ENCODE measurements around the gene ZNF582. TPM values are rescaled to one million over a fixed set of nuclear protein-coding genes. Genes with fewer than 3 reads are reported as not detected.

ZNF582 gene
- total RNA-seq, 2 donors from 2014 or later = 2.1 to 2.6 TPM

- H3K27ac ChIP-seq = no peak overlapping the region
- DNase-seq (ENCODE audit: low spot score) (no peak), ATAC-seq (ENCODE audit: insufficient number of reproducible peaks, low FRiP score, low read depth) (no peak)
- no peaks in the 10 kb centered on the region for H3K36me3 ChIP-seq
- peaks cover 31% of the 10 kb centered on the region for H3K9me3 ChIP-seq
- H3K4me3 ChIP-seq = no peak overlapping the region
- H3K4me1 ChIP-seq (ENCODE audit: control insufficient read depth in 1 of 2, low read depth in 2 of 2) = no peaks in the 10 kb centered on the region
- TF ChIP-seq CTCF (IDR thresholded peaks at IDR 0.05) = no peak
- H3K27me3 ChIP-seq (replicated peaks; ENCODE audit: insufficient read depth) = no peaks in the 10 kb centered on the region
Measured at GRCh38 chr19:56333506-56333905, 59.8 kb downstream of the ZNF582 start.

Other genes starting within 250 kb of the ZNF582 start
- gene GALP, start 217.5 kb downstream of the ZNF582 start, total RNA-seq = not detected
- gene ZSCAN5B, start 195.8 kb downstream of the ZNF582 start, total RNA-seq = not detected
- not detected for gene ZSCAN5C, start 191.3 kb downstream of the ZNF582 start, total RNA-seq
- not detected for gene EDDM13, start 120.8 kb downstream of the ZNF582 start, total RNA-seq
- gene ZSCAN5A, start 78.7 kb downstream of the ZNF582 start, total RNA-seq = 10 to 100 TPM in 1 of 2 donors, 1 to 10 TPM in 1; 7.3 to 11.9 TPM
- gene ZNF583, start 10.8 kb upstream of the ZNF582 start, total RNA-seq = 10 to 100 TPM in 1 of 2 donors, 1 to 10 TPM in 1; 4.2 to 20.9 TPM
- gene ZNF667, start 83.8 kb upstream of the ZNF582 start, total RNA-seq = 1 to 10 TPM; 4.6 to 7.8 TPM
- gene ZNF471, start 114.3 kb upstream of the ZNF582 start, total RNA-seq = 1 to 10 TPM; 3.9 to 6.2 TPM
- 10 to 100 TPM; 10.4 to 15.8 TPM for gene ZFP28, start 145.4 kb upstream of the ZNF582 start, total RNA-seq
- gene ZNF470, start 173.9 kb upstream of the ZNF582 start, total RNA-seq = 1 to 10 TPM; 4.1 to 5.7 TPM
- 10 to 100 TPM; 11.6 to 16.2 TPM for gene ZNF71, start 201.8 kb upstream of the ZNF582 start, total RNA-seq
- 1 to 10 TPM in 1 of 2 donors, not detected in 1; 4.4 TPM for gene SMIM17, start 249.6 kb upstream of the ZNF582 start, total RNA-seq